Lower leg skin (tissue), 4 donors: ENCODE data around the gene HOXA7. TPM values are rescaled to one million over a fixed set of nuclear protein-coding genes. Genes with fewer than 3 reads are reported as not detected.

Source experiments
- DNase-seq, 2 donors: peaks; one replicate each; pipeline ENCODE4 v3.0.0-alpha.2; 2019; ENCODE audit warnings: low spot score in 2 of 2
- H3K4me3 ChIP-seq: fragments of 200-600 bp; sonication (generic); 2 replicates; pipeline ENCODE4 v1.5.1; 2017; ENCODE audit warnings: mild to moderate bottlenecking, low read depth; ENCODE audit not compliant: poor library complexity, severe bottlenecking
- CTCF ChIP-seq, 3 donors: fragments of 450-650 bp; IDR thresholded peaks; one replicate each; pipeline ENCODE4 v1.5.1; 2016; ENCODE audit warnings: antibody characterized with exemption in 3 of 3, mild to moderate bottlenecking in 3 of 3, moderate library complexity in 2 of 3
- POLR2A ChIP-seq, 2 donors: fragments of 450-650 bp; IDR thresholded peaks; one replicate each; pipeline ENCODE4 v1.6.1; 2016 to 2017; ENCODE audit warnings: antibody characterized with exemption in 2 of 2, mild to moderate bottlenecking in 1 of 2, moderate library complexity in 1 of 2
- WGBS, 2 donors: methylation state at CpG; one replicate each; pipeline ENCODE4 v1.1.5; 2018; 5-methylcytosine and 5-hydroxymethylcytosine counted together
- intact Hi-C: fragments of 100-400 bp; cut with DNase I; formaldehyde crosslinking; loops from one replicate; pipeline ENCODE4 v1.15.0; 2023; ENCODE audit warnings: low total_unique reads
- total RNA-seq, 4 donors: library from RNA; depleted of rRNA; stranded (reverse); fragments of >200 nt; gene quantifications; one replicate each; pipeline ENCODE4 v1.1.0, GENCODE V29; 2016

HOXA7 gene
- total RNA-seq, 4 donors from 2014 or later = 10.0 to 26.1 (median 18.1) TPM

DNA sequence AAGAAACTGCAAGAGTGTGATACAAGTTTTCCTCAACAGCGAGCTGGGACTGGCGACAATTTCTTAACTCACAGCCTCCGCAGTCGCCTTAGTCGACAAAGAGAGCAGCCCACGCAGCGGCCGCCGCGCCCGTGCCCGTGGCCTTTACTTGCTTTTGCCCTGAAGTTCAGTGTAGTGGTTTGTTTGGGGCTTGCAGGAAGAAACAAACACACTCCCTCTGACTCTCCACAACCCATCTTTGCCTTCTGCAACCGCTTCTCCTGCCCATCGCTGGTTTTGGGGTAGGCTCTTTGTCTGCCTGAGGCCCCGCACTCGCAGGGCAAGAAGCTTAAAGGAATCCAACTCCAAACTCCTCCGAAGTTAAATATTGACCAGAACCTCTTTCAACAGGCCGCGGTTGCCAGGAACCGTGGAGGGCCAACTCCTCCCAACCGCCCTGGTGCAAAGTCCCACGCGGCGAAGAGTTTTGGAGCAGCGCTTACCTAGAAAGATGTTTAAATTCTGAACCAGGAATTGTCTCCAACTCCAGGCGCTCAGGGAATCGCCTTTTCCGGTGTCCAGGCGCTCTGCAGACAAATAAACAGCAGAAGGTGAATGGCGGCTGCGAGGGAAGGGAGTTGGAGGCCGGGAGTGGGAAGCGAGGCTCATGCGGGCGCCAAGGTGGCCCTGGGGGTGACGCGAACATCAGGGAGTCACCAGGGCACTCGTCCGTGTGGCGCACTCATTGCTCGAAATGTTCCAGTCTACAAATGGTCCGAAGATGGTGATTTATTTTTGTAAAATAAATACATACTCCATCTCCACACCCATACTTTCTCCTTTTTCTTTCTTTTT is 34.2 kb downstream of the HOXA7 start:
- 87 to 91% methylated on average over 42 of the region's 42 CpGs for WGBS, 2 donors
- no peak overlapping the region for H3K4me3 ChIP-seq
- intact Hi-C loops = loop anchor here (5.0 kb wide), 1 partner anchor 1590 kb away; no protein-coding TSS in a partner anchor
- TF ChIP-seq POLR2A (IDR thresholded peaks at IDR 0.05) (no peak), CTCF (IDR thresholded peaks at IDR 0.05) (no peak)
- peak in 1 of 2 donors; percentile 78 for DNase-seq

DNA sequence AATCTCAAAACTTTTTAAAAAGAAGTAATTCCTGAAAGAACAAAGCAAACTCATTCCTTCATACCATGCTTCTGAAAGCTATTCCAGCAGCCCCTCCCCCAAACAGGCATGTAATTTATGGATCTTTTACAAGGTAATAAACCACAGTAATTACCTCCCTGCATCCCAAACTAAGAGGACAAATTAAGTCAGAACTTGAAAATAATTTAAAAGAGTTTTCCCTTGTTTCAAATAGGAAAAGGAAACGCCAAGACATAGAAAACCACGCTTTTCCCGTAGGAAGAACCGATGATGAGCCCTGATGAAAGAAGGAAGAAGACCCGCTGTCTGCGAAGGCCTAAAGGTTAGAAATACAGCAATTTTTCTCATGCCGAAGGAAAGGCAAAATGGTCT is 34.8 kb downstream of the HOXA7 start:
- DNase-seq = no peak
- intact Hi-C loops = loop anchor here (5.0 kb wide), 1 partner anchor 1591 kb away; no protein-coding TSS in a partner anchor
- TF ChIP-seq CTCF (IDR thresholded peaks at IDR 0.05) = no peak
- TF ChIP-seq POLR2A (IDR thresholded peaks at IDR 0.05) = no peak
- H3K4me3 ChIP-seq = no peak overlapping the region
- WGBS, 2 donors = 94 to 95% methylated on average over 7 of the region's 7 CpGs

DNA sequence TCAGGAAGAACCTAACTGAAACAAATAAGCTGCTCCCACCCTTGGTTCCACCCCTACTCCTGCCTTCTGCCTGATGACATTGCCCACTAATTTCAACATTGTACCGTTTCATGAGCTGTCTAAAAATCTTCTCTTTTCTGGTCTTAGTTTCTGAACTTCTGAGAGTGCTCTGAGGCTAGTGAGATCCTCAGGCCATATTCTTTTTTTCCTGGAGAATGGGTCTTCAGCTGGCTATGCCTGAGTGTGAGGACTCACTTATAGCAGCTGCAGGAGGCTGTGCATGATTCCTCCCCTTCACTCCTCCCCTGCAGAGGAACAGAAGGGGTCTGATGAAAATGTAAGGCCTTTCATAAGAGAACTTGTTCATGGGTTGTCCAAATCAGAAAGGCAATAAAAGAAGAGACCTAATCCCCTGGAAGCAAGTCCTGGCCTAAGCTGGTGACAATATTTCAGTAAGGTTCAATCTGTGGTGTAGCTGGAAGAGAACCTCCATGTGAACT is 37.0 kb downstream of the HOXA7 start:
- DNase-seq = no peak
- H3K4me3 ChIP-seq = no peak overlapping the region

DNA sequence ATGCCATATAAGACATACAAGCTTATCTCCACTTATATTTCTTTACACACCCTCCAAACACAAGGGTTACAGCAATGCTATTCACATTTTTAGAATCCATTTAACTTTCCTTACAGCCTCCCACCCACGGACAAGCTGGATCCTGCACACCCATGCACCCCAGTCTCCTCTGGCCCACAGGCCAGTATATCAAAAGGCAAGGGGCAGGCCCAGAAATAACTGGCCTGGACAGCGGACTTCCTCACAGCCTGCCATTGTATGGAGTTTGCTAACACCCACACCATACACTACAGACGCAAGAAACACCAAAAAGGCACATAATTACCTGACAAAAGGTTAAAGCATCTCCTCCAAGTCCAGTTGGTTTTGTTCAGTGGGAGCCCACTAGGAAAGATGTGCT is 37.9 kb downstream of the HOXA7 start:
- TF ChIP-seq CTCF (IDR thresholded peaks at IDR 0.05) (no peak), POLR2A (IDR thresholded peaks at IDR 0.05) (no peak)
- peak in 1 of 2 donors; percentile 29 for DNase-seq
- intact Hi-C loops = no loop called here
- H3K4me3 ChIP-seq = no peak overlapping the region
- 74 to 81% methylated on average over 3 of the region's 3 CpGs for WGBS, 2 donors

More for the DNA sequence above, 37.0 kb downstream of the HOXA7 start:
- 79 to 100% methylated on average over 1 of the region's 1 CpG for WGBS, 2 donors
- TF ChIP-seq POLR2A (IDR thresholded peaks at IDR 0.05) = no peak
- TF ChIP-seq CTCF (IDR thresholded peaks at IDR 0.05) = no peak
- intact Hi-C loops = no loop called here

GRCh38 chr7:27117887-27118491 is 38.5 kb downstream of the HOXA7 start:
- H3K4me3 ChIP-seq = no peak overlapping the region
- WGBS, 2 donors = 74 to 81% methylated on average over 19 of the region's 19 CpGs
- intact Hi-C loops = no loop called here
- DNase-seq = peak in 1 of 2 donors; percentile 49
- TF ChIP-seq CTCF (IDR thresholded peaks at IDR 0.05) (no peak), POLR2A (IDR thresholded peaks at IDR 0.05) (no peak)
